Mucosa of gallbladder (tissue), 1 donor: ENCODE measurements around the gene MORF4L2. TPM values are rescaled to one million over a fixed set of nuclear protein-coding genes. Genes with fewer than 3 reads are reported as not detected.

ENCODE experiments used
- DNase-seq: peaks from one replicate; pipeline ENCODE4 v3.0.0-alpha.2; 2020; ENCODE audit warnings: low spot score
- total RNA-seq: library from RNA; stranded (reverse); gene quantifications from one replicate; pipeline ENCODE4 v1.2.1, GENCODE V29; 2021
- donor health status: DM: no; HTN: no; CAD: no.

MORF4L2 gene, protein sequence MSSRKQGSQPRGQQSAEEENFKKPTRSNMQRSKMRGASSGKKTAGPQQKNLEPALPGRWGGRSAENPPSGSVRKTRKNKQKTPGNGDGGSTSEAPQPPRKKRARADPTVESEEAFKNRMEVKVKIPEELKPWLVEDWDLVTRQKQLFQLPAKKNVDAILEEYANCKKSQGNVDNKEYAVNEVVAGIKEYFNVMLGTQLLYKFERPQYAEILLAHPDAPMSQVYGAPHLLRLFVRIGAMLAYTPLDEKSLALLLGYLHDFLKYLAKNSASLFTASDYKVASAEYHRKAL
- 254 TPM for total RNA-seq

DNA sequence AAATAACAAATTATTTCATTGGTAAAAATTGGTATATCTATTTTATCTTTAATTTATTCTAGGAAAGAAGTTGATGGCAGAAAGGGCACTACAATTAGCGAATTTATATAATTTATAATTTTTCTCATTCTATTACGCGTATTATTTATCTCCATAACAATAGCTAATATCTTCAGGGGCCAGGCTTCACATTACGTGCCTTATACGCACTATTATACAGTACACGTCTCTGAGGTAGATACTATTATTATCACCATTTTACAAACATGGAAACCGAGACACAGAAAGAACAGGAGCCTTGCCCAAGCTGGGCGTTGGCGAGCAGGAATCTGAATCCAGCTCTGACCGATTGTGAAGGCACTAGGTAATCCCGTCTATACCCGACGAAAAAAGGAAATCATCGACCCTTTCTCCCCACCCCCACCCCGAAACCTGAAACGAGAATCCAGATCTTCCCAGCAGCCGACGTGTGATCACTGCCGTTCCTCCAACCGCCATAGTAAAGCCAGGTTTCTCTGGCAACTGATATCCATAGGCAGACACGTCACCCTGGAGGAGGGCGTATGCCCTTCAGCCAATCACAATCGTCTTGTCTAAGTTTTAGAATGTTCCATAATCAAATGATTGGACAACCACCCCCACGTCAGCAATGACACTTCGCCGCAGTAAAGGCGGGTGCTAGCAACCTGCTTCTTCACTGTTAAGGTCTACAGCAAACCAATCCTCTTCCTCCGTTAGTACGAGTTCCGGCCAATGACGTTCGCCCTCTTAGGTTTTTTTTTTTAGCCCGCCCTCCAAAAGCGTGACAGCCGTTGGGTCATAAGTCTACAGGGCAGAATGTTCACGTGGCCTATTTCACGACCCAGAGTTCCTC, at the start of gene MORF4L2:
TSS of gene MORF4L2 (minus strand) at position 501 of the 874 bp plus-strand sequence. CDS start 9,672 bp downstream, outside the sequence.
- peak; percentile 95 for DNase-seq

DNA sequence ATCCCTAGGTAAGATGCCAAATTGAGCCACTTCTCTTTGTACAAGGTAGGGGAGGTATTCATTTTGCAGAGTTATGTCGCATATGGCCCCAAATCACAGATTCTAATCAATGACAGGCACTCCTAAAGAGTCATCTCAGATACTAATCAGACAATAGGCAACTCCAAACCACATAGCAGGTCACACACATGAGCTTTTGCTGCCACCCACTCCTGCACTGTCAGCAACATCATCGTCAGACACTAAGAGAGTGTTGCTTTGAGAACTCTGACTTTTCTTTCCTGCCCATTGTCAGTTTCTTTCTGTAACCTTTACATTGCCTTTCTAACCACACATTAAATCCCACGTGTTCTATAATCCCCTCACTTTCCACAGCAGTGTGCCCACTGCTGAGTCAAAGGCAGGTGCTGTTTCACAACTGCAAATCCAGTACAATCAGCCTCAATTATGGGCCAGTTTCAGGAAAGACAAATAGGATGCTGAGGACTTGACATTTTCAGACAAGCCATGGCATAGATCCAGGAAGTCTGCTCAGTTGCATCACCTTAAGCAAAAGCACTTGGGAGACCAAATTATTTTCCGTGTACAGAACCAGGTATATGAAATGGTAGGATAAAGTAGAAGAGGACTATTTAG, 47.7 kb upstream of the MORF4L2 start:
- DNase-seq, result no peak

DNA sequence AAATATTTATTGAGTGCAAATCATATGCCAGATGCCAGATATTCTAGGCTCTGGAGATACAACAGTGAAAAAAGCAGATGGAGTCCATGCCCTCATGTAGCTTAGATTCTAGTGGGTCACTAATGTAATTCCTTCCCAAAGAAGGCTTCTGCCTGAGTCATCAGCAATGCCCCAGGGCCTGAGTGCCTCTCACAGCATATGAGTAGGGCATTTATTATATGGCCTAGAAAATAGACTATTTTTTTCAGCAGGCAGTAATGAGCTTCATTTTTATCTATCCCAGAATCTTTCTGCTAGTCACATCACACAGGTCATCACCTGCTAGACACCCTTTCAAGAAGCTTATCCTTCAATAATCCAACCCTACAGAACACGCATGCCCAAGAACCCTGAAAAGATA, 46.5 kb upstream of the MORF4L2 start:
- no peak for DNase-seq

DNA sequence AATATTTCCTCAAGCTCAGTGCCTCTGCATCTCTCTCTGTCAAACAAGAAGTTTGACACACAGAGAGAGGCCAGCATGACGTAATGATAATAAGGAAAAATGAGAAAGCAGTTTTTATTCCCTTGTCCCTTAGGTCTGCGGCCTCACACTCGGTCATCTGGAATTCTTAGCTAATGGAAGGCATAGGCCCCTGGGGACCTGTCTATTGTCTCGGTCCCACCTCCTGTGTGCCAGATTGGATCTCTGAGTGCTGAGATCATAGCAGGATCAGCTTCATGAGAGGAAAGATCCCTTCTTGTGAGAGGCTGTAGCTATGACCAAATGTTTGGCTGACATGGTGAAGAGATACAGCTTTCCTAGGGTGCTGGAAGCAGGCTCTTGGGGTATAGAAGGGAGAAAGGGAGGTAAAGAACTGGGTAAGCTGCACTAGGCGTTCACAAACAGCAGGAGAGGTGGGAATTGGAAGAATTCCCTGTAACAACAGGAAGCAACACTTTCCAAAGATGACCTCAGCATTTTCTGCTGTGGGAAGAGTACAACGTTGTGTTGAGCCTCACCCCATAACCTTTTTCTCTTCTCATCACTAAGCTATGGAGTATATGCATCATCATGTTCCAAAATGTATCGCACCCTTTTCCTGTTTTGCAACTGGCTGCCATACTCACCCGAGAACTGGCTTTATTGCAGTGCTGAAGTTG, 44.4 kb upstream of the MORF4L2 start:
- DNase-seq, result no peak

DNA sequence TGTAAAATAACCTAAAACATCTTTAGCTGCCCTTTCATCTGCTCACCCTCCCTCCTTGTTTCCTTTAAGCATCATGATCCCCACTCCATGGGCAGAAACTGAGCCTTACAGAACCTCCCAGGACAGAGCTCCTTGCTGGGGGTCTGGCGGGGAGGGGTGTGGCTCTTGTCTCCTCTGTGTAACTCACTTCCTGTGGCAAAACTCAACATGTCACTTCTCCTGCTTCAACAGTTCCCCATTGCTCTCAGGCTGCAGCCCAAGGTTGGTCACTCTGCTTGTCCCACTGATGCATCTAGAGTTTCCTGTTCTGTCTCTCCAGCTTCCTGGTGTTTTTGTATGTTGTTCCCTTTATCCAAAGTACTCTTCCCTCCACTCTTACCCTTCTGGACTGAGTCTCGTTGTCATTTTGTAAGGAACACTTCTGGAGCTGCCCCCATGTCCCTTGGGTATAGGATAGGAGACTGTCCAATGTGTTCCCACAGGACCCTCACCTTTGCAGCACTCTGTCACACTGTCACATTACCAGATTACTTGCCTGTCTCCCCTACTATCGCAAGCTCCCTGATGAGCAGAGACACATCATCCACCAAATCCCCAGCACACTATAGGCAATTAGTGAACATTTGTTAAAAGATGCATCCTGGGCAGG, 43.8 kb upstream of the MORF4L2 start:
- no peak for DNase-seq

DNA sequence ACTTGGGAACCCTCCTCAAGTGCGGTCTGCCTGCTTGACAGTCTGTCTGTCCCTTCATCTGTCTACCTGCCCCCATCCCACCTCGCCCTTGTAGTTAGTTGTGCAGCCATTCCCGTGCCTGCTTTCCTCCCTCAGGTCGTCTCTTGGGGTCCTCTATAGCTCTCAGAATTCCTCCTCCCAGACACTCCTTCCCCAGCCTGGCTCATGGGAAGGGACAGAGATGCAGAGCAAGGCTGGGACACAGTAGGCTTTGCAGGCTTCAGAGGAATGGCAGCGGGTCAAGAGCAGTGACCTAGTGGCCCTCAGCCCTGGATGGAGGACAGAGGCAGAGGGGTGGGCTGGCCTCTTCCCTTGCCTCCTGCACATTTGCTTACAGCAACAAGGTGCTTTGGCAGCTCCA, 42.5 kb upstream of the MORF4L2 start:
- no peak for DNase-seq

DNA sequence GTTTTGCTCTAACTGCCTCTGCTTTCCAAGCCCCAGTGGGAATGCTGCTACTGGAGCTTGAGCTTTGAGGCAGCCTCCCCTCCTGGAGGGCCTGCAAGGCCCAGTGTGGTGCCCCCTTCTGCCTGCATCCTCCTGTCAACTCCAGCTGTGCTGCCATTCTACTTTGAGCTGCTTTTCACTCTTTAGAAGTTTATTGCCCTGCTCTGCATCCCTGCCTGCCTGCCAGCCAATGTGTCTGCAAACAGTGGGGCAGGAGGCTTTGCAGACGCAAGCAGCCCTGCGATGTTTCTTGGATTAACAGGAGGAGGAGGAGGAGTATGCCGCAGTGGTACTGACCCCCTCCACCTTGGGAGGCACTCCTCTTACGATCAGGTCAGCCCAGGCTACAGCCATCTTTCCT, 40.6 kb upstream of the MORF4L2 start:
- no peak for DNase-seq

DNA sequence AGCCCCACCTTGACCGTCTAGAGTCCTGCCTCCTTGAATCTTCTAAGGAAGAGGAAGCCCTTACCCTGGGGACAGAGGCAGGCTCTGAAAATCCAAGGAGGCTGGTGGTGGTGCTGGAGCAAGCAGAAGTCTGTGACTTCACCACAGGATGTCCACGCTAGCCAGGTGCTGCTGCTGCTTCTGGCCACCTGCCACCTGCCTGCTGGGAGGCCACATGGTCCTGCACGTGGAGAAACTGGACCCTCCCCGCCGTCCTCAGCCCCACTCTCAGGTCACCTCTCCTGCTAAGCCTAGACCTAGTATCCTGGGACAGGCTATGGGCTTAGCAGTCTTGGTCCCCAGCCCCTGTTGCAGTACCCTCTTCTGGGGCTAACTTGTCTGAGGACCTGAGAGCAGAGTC, 40.0 kb upstream of the MORF4L2 start:
- DNase-seq, result no peak

DNA sequence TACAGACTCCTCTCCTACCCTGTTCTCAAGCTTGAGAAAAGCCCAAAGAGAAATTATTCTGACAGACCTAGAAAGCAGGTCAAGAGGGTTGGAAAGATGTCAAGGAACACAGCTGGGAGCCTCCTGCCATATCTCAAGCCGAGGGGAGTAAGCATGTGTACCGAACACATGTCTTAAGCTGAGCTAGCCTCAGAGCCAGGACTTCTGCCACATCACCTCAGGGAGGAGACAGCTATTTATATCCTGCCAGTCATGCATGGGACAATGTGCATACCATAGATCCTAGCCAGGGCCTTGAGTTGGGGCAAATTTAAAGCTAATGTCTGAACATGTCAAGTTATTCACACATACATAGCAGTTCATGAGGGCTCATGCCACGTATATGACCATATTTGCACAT, 36.0 kb upstream of the MORF4L2 start:
- DNase-seq, result no peak

DNA sequence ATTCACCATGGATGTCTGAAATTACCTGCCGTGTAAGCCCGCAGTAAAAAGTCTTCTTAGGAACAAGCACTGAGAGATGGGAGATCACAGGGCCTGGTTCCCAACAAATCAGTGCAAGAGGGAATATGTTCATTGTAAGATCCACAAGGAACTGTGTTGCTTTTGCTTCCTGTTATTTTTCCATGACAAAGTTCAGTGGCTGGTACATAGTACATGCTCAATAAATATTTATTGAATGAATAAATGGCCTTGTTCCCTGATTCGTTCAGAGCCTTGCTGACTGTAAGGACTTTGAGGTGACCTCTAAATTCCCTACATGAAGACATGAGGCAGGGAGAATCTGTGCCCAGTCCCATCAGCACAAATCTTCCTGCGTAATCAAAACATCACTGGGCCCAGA, 31.6 kb upstream of the MORF4L2 start:
- DNase-seq, result no peak

DNA sequence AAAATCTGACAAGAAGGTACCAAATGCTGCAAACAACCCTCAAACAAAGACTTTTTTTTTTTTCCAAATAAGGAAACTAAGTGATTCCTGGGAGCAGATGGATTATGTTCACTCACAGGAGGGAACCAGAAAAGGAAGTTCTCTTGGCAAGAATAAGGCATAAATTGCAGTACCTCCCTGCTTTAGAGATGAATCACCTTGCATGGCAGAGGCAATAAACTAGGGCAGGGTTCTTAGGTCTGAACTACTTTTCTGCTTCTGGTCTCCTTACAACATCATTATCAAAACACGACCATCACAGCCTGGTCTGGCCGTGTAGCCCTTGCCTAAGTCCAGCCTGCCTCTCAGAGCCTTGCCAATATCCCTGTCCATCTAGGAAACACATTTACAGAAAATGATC, 30.5 kb upstream of the MORF4L2 start:
- DNase-seq, result no peak

DNA sequence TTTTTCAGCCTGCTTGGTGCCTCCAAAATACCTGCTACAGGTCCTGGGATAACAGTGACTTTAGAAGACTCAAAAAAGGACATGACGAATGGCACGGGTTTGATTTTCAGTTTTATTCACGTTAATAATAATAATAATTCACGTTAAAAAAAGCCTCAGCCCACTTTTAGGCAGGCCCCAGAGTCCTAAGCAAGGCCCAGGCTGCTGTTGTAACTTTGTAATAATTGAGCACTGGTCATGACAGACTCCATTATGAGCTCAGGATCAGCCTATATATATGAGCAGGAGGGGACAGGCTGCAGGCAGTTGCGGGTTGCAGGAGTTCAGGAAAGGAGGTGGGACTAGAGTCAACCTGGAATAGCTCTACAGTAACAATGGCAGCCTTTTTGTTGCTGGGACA, 24.1 kb upstream of the MORF4L2 start, which contains the start of gene TMEM31:
TSS of gene TMEM31 (plus strand) at position 301 of the 400 bp plus-strand sequence. CDS start 1,350 bp downstream, outside the sequence.
- DNase-seq, result no peak

DNA sequence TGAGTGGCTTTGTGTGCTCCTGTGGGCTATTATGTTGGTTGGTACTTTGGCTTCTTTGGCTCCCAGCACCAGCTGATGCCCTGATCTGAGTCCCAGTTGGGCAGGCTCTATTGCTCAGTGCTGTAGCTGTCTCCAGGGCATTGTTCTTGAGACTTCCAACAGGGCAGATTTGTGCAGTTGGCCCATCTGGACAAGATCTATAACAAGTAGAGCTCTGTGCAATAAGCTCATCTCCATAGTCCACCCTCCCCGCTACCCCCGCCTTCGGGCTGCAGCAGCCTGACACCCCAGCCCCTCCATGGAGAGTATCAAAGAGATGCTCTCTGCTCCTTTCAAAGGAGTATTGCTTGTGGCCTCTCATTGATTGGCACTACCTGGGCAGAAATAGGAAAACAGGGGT, 18.4 kb upstream of the MORF4L2 start:
- no peak for DNase-seq

DNA sequence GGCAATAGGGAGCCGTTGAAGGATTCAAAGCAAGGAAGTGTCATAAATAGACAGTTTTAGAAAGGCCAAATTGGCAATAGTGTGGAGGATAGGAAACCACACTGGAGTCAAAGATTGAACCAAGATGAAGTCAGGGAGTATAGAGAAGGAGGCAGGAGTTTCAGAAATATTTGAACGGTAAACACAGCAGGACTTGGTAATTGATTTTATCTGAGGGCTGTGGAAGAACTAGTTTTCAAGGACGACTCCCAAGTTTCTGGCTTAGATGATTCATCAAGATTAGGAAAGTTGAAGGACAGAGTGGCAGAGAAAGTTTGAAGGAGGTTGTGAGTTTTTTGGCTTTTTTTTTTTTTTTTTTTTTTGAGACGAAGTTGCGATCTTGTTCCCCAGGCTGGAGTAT, 12.7 kb upstream of the MORF4L2 start:
- no peak for DNase-seq

DNA sequence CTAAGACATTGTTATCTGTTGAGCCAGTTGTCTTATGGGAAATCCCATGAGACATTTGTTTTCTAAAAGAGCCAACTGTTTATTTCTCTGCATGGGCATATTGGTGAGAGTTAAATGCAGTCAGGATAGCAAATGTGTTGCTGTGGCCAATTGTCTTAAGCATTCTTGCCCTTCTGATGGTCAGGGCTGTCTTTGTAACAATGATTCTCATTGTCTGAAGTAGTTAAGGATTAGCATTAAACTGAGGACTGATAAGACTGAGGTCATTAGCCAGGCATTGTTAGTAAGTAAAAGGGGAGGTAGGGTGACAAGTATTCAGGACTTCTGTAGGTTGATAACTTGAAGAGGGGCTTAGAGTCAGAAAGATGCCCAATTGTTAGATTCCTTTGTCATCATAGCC, 11.2 kb upstream of the MORF4L2 start:
- DNase-seq, result no peak

DNA sequence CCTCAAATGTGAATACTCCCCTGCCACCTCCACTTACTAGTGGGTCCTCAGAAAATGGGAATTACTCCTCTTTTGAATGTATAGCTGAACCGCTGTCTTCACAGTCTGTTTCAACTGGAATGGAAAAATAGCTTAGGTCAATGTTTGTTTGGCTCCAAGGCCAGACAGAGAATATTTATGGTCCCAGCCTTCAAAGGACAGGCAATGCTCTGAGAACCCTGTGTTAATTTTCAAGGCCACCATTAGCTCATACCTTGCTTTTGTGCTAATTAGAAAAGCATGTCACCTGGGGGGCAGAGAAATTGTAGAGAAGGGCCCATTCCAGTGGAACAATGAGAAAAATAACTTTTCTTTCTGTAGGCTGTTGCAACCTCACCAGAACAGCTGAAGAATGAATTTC, 4.6 kb upstream of the MORF4L2 start:
- DNase-seq, result no peak

DNA sequence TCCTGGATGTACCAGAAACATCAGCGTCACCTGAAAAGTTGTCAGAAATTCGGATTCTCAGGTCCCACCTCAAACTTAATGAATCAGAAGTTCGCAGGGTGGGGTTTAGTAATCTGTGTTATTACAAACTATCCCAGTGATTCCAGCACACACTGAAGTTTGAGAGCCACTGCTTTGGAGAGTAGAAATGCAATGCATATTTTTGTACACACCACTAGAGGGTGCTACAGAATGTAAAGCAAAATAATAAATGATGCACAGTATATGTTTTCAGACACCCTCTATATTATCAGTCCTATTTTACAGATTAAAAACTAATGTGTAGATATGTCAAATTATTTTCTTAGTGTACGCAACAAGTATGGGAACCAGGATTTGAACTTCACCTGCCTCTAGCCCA, 2.4 kb upstream of the MORF4L2 start:
- DNase-seq, result no peak

DNA sequence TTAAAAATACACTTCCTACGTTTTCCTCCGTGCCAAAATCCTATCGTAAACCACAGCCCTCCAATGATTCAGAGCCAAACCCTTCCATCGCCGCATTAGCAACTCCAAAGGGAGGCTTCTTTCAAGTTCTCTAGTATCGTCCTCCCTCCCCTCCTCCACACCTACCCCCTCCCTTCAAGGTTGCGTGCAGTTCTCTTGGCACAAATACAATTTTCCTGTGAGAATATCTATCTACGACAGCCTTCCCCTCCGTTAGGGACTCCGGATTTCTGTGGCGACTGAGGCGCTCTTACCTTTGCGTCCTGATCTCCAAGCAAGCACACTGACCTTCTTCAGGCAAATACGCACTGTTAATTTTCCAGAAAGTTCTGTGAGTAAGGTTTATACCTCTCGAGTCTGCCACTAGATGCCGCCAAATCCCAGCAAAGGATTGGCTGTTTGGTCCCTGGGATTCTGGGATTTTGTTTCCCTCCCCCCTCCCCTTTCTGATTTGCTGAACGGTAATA, 1.2 kb upstream of the MORF4L2 start:
- peak; percentile 75 for DNase-seq

DNA sequence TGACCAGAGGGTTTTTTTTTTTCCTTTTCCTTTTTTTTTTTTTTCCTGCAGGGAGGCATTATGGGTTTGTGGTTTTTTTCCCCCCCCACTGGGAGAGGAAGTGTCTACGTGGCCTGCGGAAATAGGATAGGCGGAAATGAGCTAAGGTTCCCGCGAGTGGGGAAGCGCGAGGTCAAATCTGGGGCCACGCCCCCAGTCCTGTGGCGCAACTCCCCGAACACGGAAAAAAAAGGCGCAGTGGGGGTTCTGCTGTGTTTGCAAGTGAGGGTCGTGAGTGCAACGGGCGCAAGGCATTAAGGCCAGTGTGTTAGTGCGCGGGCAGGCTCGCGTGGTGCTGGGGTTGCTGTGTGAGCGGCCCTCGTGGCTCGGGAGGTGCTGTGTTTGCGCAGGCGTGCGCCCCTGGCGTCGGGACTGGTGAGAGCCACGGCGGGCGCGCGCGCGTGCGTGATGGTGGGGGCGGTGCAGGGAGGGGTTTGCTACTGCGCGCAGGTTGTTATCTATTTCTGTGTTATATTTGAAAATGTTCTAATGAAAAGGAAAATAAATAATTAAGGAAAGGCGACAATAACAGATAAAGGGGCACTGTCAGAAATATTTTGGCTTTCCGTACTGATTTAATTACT, 685 bp upstream of the MORF4L2 start:
- peak; percentile 88 for DNase-seq

DNA sequence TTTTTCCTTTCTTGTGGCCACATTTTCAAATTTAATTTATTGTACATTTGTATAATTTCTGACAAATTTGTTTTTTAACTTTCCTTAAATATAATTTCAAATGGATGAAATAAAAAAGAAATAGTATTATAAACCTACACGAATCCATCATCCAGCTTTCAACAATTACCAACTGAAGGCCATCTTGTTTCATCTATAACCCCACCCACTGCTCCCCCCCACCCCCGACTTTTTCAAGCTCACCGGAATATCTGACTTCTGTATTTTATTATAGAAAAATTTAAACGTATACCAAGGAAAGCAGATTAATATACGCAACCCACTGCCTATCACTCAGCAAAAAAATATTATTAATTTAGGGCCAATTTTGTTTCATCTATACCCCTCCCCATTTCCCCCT, 1.1 kb downstream of the MORF4L2 start:
- DNase-seq, result no peak

DNA sequence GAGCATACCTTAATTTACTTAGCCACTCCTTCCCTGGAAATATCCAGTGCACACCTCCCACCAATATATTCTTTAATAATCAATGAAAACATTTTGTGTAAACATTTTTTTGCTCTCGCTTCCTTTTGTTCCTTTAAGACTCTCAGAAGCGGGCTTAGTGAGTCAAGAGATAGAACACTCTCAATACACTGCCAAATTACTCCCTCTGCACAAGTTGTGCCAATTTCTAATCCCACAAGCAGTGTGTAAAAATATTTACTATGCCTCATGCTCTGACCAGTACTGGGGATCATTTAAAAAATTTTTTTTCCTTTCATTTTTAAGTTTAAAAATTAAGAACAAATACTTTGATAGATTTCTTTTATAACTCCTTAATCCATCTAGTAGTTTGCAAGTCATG, 5.1 kb downstream of the MORF4L2 start:
- no peak for DNase-seq
